HEK293 (cell line): ENCODE data around the gene KRTAP9-7.

Experiments used
- CTCF ChIA-PET: fragments of 350-600 bp; formaldehyde crosslinking; extraction: SDS; loops from one replicate; lab custom pipeline; 2021; ENCODE audit warnings: antibody characterized with exemption; lab: Yijun Ruan, JAX
- POLR2A ChIA-PET: fragments of 300-600 bp; formaldehyde crosslinking; extraction: SDS; loops from one replicate; lab custom pipeline; 2020; ENCODE audit warnings: antibody characterized with exemption, inconsistent platforms; lab: Yijun Ruan, JAX
- H3K27ac ChIP-seq: fragments of 200-500 bp; sonication (Bioruptor generic); 2 replicates; pipeline ENCODE4 v1.5.1; 2014; ENCODE audit warnings: low read depth, low read length, control low read depth, inconsistent platforms; ENCODE audit errors: extremely low read depth
- H3K36me3 ChIP-seq, 2 experiments: fragments of 200-500 bp in 1 of 2; sonication (Bioruptor generic) in 1 of 2; 1 replicate in 1 of 2; 2 replicates in 1 of 2; pipeline ENCODE4 v1.5.1; 2014 to 2017; ENCODE audit warnings: inconsistent platforms in 2 of 2, low read length in 2 of 2; ENCODE audit not compliant: control insufficient read depth in 2 of 2, insufficient read depth in 1 of 2
- H3K4me1 ChIP-seq: fragments of 200-500 bp; sonication (Bioruptor generic); 2 replicates; pipeline ENCODE4 v1.5.1; 2014; ENCODE audit warnings: mild to moderate bottlenecking, low read length, inconsistent platforms; ENCODE audit not compliant: control insufficient read depth, insufficient read depth
- H3K4me3 ChIP-seq: 2 replicates; pipeline ENCODE4 v1.5.1; 2011; ENCODE audit warnings: low read depth, mild to moderate bottlenecking, control low read depth, low read length, moderate library complexity
- H3K9me3 ChIP-seq: fragments of 200-500 bp; sonication (Bioruptor generic); 2 replicates; pipeline ENCODE4 v1.5.1; 2014; ENCODE audit warnings: low read depth, low read length, inconsistent platforms; ENCODE audit not compliant: control insufficient read depth, insufficient read depth
- HOXD13 ChIP-seq: sonication (generic); formaldehyde crosslinking; IDR thresholded peaks from 2 replicates; pipeline ENCODE4 v1.8.0; 2022; ENCODE audit warnings: missing genetic modification reagents, borderline replicate concordance
- KLF10 ChIP-seq: fragments of 450-650 bp; IDR thresholded peaks from 2 replicates; pipeline ENCODE4 v1.5.1; 2018; ENCODE audit warnings: missing biosample characterization, mild to moderate bottlenecking, missing genetic modification characterization
- KLF8 ChIP-seq: fragments of 450-650 bp; formaldehyde crosslinking; IDR thresholded peaks from 2 replicates; pipeline ENCODE4 v1.5.1; 2016; ENCODE audit warnings: missing biosample characterization, missing genetic modification characterization
- SCRT1 ChIP-seq: fragments of 450-650 bp; formaldehyde crosslinking; IDR thresholded peaks from 2 replicates; pipeline ENCODE4 v1.5.1; 2016; ENCODE audit warnings: missing biosample characterization, missing genetic modification characterization, borderline replicate concordance
- SCRT2 ChIP-seq: fragments of 450-650 bp; formaldehyde crosslinking; IDR thresholded peaks from 2 replicates; pipeline ENCODE4 v1.5.1; 2016; ENCODE audit warnings: missing biosample characterization, missing genetic modification characterization
- SP7 ChIP-seq: fragments of 450-650 bp; formaldehyde crosslinking; IDR thresholded peaks from 2 replicates; pipeline ENCODE4 v1.5.1; 2016; ENCODE audit warnings: missing biosample characterization, missing genetic modification characterization
- WT1 ChIP-seq: fragments of 450-650 bp; formaldehyde crosslinking; IDR thresholded peaks from 2 replicates; pipeline ENCODE4 v1.5.1; 2016; ENCODE audit warnings: missing biosample characterization, missing genetic modification characterization
- ZBTB7A ChIP-seq: fragments of 450-650 bp; formaldehyde crosslinking; IDR thresholded peaks from 2 replicates; pipeline ENCODE4 v1.5.1; 2016; ENCODE audit warnings: low read depth, missing biosample characterization, missing genetic modification characterization
- ZNF138 ChIP-seq: fragments of 450-650 bp; formaldehyde crosslinking; IDR thresholded peaks from 2 replicates; pipeline ENCODE4 v1.5.1; 2016; ENCODE audit warnings: missing biosample characterization, missing genetic modification characterization, borderline replicate concordance
- ZNF341 ChIP-seq: fragments of 450-650 bp; formaldehyde crosslinking; IDR thresholded peaks from 2 replicates; pipeline ENCODE4; 2016; ENCODE audit warnings: low read depth, missing biosample characterization, missing genetic modification characterization
- ZNF354C ChIP-seq: fragments of 450-650 bp; formaldehyde crosslinking; IDR thresholded peaks from 2 replicates; pipeline ENCODE4 v1.5.1; 2016; ENCODE audit warnings: missing biosample characterization, missing genetic modification characterization, low read depth, borderline replicate concordance
- ZNF416 ChIP-seq: fragments of 450-650 bp; formaldehyde crosslinking; IDR thresholded peaks from 2 replicates; pipeline ENCODE4 v1.5.1; 2016; ENCODE audit warnings: missing biosample characterization, missing genetic modification characterization
- ZNF423 ChIP-seq: fragments of 450-650 bp; formaldehyde crosslinking; IDR thresholded peaks from 2 replicates; pipeline ENCODE4 v1.5.1; 2016; ENCODE audit warnings: missing biosample characterization, missing genetic modification characterization
- ZNF426 ChIP-seq: fragments of 450-650 bp; formaldehyde crosslinking; IDR thresholded peaks from 2 replicates; pipeline ENCODE4 v1.5.1; 2017; ENCODE audit warnings: missing biosample characterization, missing genetic modification characterization, mild to moderate bottlenecking, inconsistent platforms, moderate library complexity
- ZNF48 ChIP-seq: fragments of 450-650 bp; formaldehyde crosslinking; IDR thresholded peaks from 2 replicates; pipeline ENCODE4 v1.5.1; 2016; ENCODE audit warnings: missing biosample characterization, missing genetic modification characterization
- ZNF544 ChIP-seq: fragments of 450-650 bp; formaldehyde crosslinking; IDR thresholded peaks from 2 replicates; pipeline ENCODE4 v1.5.0; 2017; ENCODE audit warnings: missing biosample characterization, missing genetic modification characterization
- ZNF596 ChIP-seq: fragments of 450-650 bp; IDR thresholded peaks from 2 replicates; pipeline ENCODE4 v1.5.0; 2018; ENCODE audit warnings: missing biosample characterization, mild to moderate bottlenecking, missing genetic modification characterization, moderate library complexity
- ZNF629 ChIP-seq: fragments of 450-650 bp; formaldehyde crosslinking; IDR thresholded peaks from 2 replicates; pipeline ENCODE4 v1.5.1; 2017; ENCODE audit warnings: missing biosample characterization, missing genetic modification characterization
- ZNF654 ChIP-seq: fragments of 450-650 bp; formaldehyde crosslinking; IDR thresholded peaks from 2 replicates; pipeline ENCODE4 v1.5.1; 2016; ENCODE audit warnings: low read depth, missing biosample characterization, missing genetic modification characterization
- ZNF768 ChIP-seq: fragments of 450-650 bp; formaldehyde crosslinking; IDR thresholded peaks from 2 replicates; pipeline ENCODE4 v1.5.1; 2018; ENCODE audit warnings: missing biosample characterization, mild to moderate bottlenecking, missing genetic modification characterization
- ZNF776 ChIP-seq: fragments of 450-650 bp; formaldehyde crosslinking; IDR thresholded peaks from 2 replicates; pipeline ENCODE4 v1.5.0; 2017; ENCODE audit warnings: missing biosample characterization, missing genetic modification characterization, borderline replicate concordance
- ZSCAN30 ChIP-seq: fragments of 450-650 bp; IDR thresholded peaks from 2 replicates; pipeline ENCODE4 v1.5.1; 2018; ENCODE audit warnings: missing biosample characterization, mild to moderate bottlenecking, missing genetic modification characterization, moderate library complexity
- TF ChIP-seq, protein P1 (sequence below): fragments of 450-650 bp; formaldehyde crosslinking; IDR thresholded peaks from 2 replicates; pipeline ENCODE4 v1.5.1; 2016; ENCODE audit warnings: missing biosample characterization, missing genetic modification characterization
- TF ChIP-seq, protein P2 (sequence below): fragments of 450-650 bp; formaldehyde crosslinking; IDR thresholded peaks from 2 replicates; pipeline ENCODE4 v1.5.1; 2016; ENCODE audit warnings: missing biosample characterization, missing genetic modification characterization
- TF ChIP-seq, protein P3 (sequence below): fragments of 450-650 bp; formaldehyde crosslinking; IDR thresholded peaks from 2 replicates; pipeline ENCODE4 v1.5.1; 2016; ENCODE audit warnings: missing biosample characterization, missing genetic modification characterization
- TF ChIP-seq, protein P4 (sequence below): fragments of 450-650 bp; formaldehyde crosslinking; IDR thresholded peaks from 2 replicates; pipeline ENCODE4 v1.5.1; 2017; ENCODE audit warnings: missing biosample characterization, missing genetic modification characterization
- TF ChIP-seq, protein P5 (sequence below): fragments of 450-650 bp; formaldehyde crosslinking; optimal IDR thresholded peaks from 2 replicates; pipeline ENCODE3; 2016; ENCODE audit warnings: missing biosample characterization, mild to moderate bottlenecking, missing genetic modification characterization

The KRTAP9-7 gene

DNA sequence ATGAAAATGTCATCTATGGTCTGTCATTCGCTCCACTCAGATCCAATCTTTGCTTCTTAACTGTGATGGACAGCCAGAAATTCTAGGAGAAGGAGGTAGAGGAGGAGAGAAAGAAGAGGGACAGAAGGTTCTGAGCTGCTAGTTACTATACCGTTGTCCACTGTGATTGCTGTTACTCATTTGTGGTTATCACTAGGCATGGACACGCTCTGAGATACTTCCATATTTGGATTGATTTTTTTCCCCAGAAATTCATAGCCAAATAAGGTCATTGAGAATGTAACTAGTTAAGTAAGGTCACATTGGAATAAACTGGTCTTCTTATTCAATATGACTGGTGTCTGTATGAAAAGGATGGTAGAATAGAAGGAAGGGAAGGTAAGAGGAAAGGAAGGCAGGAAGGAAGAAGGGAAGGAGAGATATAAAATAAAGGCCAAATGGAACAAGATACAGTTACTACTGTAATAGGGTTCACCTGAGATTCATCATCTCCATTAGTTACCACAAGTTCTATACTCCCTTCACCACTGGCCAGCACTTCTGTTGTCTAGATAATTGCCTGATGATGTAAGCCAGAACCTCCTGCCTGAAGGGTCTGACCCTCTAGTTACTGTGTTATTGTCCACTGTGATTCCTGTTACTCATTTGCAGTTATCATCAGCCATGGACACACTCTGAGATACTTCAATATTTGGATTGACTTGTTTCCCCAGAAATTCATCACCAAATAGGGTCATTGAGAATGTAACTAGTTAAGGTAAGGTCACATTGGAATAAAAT, 2.9 kb downstream of the KRTAP9-7 start:
- CTCF ChIA-PET: no interaction called here
- H3K4me1 ChIP-seq: no peaks in the 10 kb centered on the region
- H3K36me3 ChIP-seq: no peaks in the 10 kb centered on the region
- H3K27ac ChIP-seq: no peak overlapping the region
- H3K9me3 ChIP-seq: no peaks in the 10 kb centered on the region
- TF ChIP-seq KLF10 (tag by site-specific recombination) (no peak), SP7 (no peak), ZNF596 (tag by site-specific recombination) (no peak), ZNF138 (no peak), ZNF629 (tag by site-specific recombination) (no peak), ZSCAN30 (tag by site-specific recombination) (no peak), ZNF544 (tag by site-specific recombination) (no peak), ZNF416 (tag by site-specific recombination) (no peak), SCRT1 (tag by site-specific recombination) (no peak), WT1 (tag by site-specific recombination) (no peak), KLF8 (tag by site-specific recombination) (no peak), SCRT2 (no peak), ZNF426 (tag by site-specific recombination) (no peak), ZNF341 (tag by site-specific recombination) (no peak)
- TF ChIP-seq, protein P1, sequence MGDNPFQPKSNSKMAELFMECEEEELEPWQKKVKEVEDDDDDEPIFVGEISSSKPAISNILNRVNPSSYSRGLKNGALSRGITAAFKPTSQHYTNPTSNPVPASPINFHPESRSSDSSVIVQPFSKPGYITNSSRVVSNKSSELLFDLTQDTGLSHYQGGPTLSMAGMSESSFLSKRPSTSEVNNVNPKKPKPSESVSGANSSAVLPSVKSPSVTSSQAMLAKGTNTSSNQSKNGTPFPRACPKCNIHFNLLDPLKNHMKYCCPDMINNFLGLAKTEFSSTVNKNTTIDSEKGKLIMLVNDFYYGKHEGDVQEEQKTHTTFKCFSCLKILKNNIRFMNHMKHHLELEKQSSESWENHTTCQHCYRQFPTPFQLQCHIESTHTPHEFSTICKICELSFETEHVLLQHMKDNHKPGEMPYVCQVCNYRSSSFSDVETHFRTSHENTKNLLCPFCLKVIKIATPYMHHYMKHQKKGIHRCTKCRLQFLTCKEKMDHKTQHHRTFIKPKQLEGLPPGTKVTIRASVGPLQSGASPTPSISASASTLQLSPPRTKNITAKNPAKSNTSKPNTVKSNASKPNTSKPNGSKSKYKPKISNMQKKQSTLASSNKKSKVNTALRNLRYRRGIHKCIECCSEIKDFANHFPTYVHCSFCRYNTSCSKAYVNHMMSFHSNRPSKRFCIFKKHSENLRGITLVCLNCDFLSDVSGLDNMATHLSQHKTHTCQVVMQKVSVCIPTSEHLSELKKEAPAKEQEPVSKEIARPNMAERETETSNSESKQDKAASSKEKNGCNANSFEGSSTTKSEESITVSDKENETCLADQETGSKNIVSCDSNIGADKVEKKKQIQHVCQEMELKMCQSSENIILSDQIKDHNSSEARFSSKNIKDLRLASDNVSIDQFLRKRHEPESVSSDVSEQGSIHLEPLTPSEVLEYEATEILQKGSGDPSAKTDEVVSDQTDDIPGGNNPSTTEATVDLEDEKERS (tag by site-specific recombination): no peak
- POLR2A ChIA-PET: no interaction called here
- H3K4me3 ChIP-seq: no peak overlapping the region

DNA sequence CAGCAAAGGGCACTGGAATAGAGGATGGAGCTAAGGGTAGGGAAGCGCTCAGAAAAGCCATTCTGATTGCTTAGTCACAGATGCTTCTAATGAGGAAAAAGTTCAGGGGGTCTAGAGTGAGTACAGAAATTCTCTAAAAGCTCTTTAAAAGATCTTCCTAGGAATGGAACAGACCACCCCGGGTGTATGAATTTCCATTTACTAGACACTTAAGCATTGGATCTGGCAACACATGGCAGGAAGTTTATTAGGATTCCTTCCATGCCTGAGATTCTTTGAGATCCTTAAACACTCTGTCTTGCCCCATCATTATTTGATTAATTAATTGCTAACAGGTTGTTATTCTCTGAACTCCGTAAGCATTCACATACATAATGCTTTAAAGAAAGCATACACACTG, 8.5 kb downstream of the KRTAP9-7 start:
- H3K4me3 ChIP-seq: no peak overlapping the region
- no peaks in the 10 kb centered on the region for H3K4me1 ChIP-seq
- H3K27ac ChIP-seq: no peak overlapping the region
- no peaks in the 10 kb centered on the region for H3K36me3 ChIP-seq
- POLR2A ChIA-PET: no interaction called here
- H3K9me3 ChIP-seq: no peaks in the 10 kb centered on the region
- CTCF ChIA-PET: interaction anchor here (0.6 to 2.0 kb wide), 2 partner anchors 38 to 425 kb away, joined by 3 to 5 read pairs; no protein-coding TSS in a partner anchor
- TF ChIP-seq, protein P2, sequence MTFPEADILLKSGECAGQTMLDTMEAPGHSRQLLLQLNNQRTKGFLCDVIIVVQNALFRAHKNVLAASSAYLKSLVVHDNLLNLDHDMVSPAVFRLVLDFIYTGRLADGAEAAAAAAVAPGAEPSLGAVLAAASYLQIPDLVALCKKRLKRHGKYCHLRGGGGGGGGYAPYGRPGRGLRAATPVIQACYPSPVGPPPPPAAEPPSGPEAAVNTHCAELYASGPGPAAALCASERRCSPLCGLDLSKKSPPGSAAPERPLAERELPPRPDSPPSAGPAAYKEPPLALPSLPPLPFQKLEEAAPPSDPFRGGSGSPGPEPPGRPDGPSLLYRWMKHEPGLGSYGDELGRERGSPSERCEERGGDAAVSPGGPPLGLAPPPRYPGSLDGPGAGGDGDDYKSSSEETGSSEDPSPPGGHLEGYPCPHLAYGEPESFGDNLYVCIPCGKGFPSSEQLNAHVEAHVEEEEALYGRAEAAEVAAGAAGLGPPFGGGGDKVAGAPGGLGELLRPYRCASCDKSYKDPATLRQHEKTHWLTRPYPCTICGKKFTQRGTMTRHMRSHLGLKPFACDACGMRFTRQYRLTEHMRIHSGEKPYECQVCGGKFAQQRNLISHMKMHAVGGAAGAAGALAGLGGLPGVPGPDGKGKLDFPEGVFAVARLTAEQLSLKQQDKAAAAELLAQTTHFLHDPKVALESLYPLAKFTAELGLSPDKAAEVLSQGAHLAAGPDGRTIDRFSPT (tag by site-specific recombination): no peak
- TF ChIP-seq ZNF654 (tag by site-specific recombination): no peak
- no peak for TF ChIP-seq ZNF423
- TF ChIP-seq, protein P3, sequence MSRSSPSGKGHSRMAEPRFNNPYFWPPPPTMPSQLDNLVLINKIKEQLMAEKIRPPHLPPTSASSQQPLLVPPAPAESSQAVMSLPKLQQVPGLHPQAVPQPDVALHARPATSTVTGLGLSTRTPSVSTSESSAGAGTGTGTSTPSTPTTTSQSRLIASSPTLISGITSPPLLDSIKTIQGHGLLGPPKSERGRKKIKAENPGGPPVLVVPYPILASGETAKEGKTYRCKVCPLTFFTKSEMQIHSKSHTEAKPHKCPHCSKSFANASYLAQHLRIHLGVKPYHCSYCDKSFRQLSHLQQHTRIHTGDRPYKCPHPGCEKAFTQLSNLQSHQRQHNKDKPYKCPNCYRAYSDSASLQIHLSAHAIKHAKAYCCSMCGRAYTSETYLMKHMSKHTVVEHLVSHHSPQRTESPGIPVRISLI (tag by site-specific recombination): no peak
- TF ChIP-seq ZNF768 (tag by site-specific recombination): no peak
- TF ChIP-seq, protein P4, sequence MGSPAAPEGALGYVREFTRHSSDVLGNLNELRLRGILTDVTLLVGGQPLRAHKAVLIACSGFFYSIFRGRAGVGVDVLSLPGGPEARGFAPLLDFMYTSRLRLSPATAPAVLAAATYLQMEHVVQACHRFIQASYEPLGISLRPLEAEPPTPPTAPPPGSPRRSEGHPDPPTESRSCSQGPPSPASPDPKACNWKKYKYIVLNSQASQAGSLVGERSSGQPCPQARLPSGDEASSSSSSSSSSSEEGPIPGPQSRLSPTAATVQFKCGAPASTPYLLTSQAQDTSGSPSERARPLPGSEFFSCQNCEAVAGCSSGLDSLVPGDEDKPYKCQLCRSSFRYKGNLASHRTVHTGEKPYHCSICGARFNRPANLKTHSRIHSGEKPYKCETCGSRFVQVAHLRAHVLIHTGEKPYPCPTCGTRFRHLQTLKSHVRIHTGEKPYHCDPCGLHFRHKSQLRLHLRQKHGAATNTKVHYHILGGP (tag by site-specific recombination): no peak
- TF ChIP-seq ZNF354C: no peak
- no peak for TF ChIP-seq ZNF48 (tag by site-specific recombination)
- TF ChIP-seq ZBTB7A (tag by site-specific recombination): no peak
- TF ChIP-seq ZNF776 (tag by site-specific recombination): no peak
- TF ChIP-seq ZNF544 (tag by site-specific recombination): no peak
- TF ChIP-seq HOXD13 (CRISPR knock-in tag): no peak
- TF ChIP-seq, protein P5, sequence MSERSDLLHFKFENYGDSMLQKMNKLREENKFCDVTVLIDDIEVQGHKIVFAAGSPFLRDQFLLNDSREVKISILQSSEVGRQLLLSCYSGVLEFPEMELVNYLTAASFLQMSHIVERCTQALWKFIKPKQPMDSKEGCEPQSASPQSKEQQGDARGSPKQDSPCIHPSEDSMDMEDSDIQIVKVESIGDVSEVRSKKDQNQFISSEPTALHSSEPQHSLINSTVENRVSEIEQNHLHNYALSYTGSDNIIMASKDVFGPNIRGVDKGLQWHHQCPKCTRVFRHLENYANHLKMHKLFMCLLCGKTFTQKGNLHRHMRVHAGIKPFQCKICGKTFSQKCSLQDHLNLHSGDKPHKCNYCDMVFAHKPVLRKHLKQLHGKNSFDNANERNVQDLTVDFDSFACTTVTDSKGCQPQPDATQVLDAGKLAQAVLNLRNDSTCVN (tag by site-specific recombination): no peak
